ENCODE measurements around the gene CDC37.

The CDC37 gene

GRCh38 chr19:10343495-10343894 lies 59.8 kb downstream of the CDC37 start:
- no peak for TF ChIP-seq CTCF (conservative IDR thresholded peaks at IDR 0.05)
- H3K27ac ChIP-seq, result no peak overlapping the region

Data from VCaP (cell line).